ENCODE measurements around the gene AMY1C.
"Not testable (repeated sequence)": the region's sequence is repeated elsewhere in the genome, so short reads cannot be mapped to it uniquely, and the experiment has no call there.

The AMY1C gene

DNA sequence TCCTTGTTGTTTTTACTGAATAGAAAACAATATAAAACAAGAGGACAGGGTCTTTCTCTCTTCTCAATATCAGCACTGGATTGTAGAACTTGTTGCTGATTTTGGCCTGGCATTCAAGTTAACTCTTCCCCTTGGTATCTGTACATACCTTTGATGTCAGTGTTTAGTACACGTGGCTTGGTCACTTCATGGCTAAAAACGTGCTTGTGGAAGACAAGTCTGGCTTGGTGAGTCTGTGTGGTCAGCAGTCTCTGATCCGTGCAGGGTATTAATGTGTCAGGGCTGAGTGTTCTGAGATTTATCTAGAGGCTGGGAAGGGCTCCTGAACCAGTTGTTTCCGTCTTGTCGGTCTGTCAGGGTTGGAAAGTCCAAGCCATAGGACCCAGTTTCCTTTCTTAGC, at the start of gene AMY1C:
AMY1C (plus strand) TSS at position 301 of the 400 bp plus-strand sequence. CDS start 572 bp downstream, outside the sequence.
- not testable (repeated sequence) for DNase-seq (ENCODE audit: low read depth in 1 of 2, low spot score in 1 of 2)

DNA sequence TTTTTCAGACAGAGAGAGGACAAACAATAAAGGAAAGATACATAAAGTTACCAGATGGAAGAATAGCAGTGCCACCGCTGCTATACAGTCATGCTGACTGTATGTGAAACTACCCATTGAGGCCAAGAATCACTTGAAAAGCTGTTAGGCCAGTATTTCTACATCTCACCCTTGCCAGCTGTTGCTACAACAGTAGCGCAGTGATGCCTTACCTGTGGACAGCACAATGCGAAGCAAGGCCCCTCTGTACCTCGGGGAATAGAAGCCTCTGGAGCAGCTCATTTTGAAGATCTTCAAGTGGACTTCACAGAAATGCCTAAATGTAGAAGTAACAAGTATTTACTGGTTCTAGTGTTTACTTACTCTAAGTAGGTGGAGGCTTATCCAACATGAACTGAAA, 49.0 kb upstream of the AMY1C start:
- DNase-seq (ENCODE audit: low read depth in 1 of 2, low spot score in 1 of 2) = not testable (repeated sequence)

DNA sequence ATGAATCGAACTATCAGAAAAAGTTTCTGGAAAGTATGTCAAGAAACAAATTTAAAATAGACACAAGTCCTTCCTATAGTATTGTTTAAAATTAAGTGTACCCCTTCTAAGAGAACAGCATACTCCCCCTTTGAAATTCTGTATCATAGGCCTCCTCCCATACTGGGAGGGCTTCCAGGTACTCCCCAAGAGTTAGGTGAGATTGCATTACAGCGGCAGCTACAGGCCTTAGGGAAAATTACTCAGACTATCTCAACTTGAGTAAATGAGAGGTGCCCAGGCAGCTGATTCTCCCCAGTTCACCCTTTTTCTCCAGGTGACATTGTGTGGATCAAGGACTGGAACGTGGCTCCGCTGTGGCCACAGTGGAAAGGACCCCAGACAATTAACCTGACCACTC, 48.4 kb upstream of the AMY1C start:
- not testable (repeated sequence) for DNase-seq (ENCODE audit: low read depth in 1 of 2, low spot score in 1 of 2)

GRCh38 chr1:103707670-103708069, 42.0 kb upstream of the AMY1C start:
- DNase-seq (ENCODE audit: low read depth in 1 of 2, low spot score in 1 of 2) = not testable (repeated sequence)

- not testable (repeated sequence) for DNase-seq (ENCODE audit: low read depth in 1 of 2, low spot score in 1 of 2)
Observed at GRCh38 chr1:103710381-103710780, 39.3 kb upstream of the AMY1C start.

- DNase-seq (ENCODE audit: low read depth in 1 of 2, low spot score in 1 of 2) = not testable (repeated sequence)
Observed at GRCh38 chr1:103717404-103717803, 32.3 kb upstream of the AMY1C start.

- DNase-seq (ENCODE audit: low read depth in 1 of 2, low spot score in 1 of 2) = not testable (repeated sequence)
Observed at GRCh38 chr1:103721473-103721872, 28.2 kb upstream of the AMY1C start.

DNA sequence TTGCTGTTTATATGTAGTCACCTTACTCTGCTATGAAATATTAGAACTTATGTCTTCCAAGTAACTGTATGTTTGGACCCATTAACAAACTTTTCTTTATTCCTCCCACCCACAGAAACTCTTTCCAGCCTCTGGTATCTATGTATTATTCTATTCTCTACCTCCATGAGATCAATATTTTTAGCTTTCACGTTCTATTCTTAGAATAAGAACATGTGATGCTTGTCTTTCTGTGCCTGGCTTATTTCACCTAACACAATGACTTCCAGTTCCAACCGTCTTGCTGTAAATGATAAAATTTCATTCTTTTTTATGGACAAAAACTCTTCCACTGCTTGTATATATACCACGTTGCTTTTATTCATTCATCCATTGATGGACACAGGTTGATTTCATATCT, 14.4 kb upstream of the AMY1C start:
- not testable (repeated sequence) for DNase-seq (ENCODE audit: low read depth in 1 of 2, low spot score in 1 of 2)

- not testable (repeated sequence) for DNase-seq (ENCODE audit: low read depth in 1 of 2, low spot score in 1 of 2)
Observed at GRCh38 chr1:103738031-103738430, 11.7 kb upstream of the AMY1C start.

DNA sequence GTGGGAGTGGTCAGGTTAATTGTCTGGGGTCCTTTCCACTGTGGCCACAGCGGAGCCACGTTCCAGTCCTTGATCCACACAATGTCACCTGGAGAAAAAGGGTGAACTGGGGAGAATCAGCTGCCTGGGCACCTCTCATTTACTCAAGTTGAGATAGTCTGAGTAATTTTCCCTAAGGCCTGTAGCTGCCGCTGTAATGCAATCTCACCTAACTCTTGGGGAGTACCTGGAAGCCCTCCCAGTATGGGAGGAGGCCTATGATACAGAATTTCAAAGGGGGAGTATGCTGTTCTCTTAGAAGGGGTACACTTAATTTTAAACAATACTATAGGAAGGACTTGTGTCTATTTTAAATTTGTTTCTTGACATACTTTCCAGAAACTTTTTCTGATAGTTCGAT, 5.2 kb upstream of the AMY1C start:
- not testable (repeated sequence) for DNase-seq (ENCODE audit: low read depth in 1 of 2, low spot score in 1 of 2)

GRCh38 chr1:103745040-103745439, 4.7 kb upstream of the AMY1C start:
- DNase-seq (ENCODE audit: low read depth in 1 of 2, low spot score in 1 of 2) = not testable (repeated sequence)

GRCh38 chr1:103748273-103748672, 1.4 kb upstream of the AMY1C start:
- DNase-seq (ENCODE audit: low read depth in 1 of 2, low spot score in 1 of 2) = not testable (repeated sequence)

GRCh38 chr1:103761896-103762295, 12.2 kb downstream of the AMY1C start:
- DNase-seq (ENCODE audit: low read depth in 1 of 2, low spot score in 1 of 2) = no peak

DNA sequence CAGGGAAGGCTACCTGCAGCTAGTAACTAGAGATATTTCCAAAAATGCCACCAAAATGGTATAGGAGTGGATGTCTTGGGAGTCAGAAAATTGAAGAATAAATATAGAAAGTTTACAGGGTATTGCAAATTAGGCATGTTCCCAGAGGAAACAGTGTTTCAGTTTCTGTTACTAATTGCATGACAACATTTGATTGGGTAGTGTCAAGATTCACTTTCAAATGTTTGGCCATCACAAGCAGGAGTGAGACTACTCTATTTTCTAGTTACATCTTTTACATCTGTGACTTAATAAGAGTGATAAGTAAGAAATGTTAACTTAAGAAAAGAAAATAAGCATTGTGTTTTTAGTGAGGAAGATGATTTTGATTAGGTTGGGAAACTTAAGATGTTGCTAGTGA, 30.2 kb downstream of the AMY1C start:
- no peak for DNase-seq (ENCODE audit: low read depth in 1 of 2, low spot score in 1 of 2)

GRCh38 chr1:103783944-103784377, 34.3 kb downstream of the AMY1C start:
- no peak for DNase-seq (ENCODE audit: low read depth in 1 of 2, low spot score in 1 of 2)

GRCh38 chr1:103788377-103788776, 38.7 kb downstream of the AMY1C start:
- DNase-seq (ENCODE audit: low read depth in 1 of 2, low spot score in 1 of 2) = no peak

DNA sequence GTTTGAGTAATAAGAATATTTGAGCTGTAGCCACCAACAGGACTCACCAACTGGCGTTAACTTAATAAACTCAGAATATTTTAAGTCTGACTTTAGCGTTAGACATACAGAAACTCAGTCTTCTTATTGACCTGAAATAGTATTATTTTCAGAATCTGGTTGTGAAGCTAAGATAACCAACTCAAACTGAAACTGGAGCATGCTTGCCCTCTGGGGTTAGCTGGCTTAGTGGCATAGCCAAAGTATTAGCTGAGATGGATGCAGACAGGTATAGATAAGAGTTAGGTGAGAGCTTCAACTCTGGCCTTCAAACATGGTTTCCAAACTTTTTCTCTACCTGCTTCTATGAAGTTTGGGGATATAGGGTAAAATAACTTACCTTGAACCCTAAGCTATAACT, 40.5 kb downstream of the AMY1C start:
- DNase-seq (ENCODE audit: low read depth in 1 of 2, low spot score in 1 of 2) = no peak

Data from activated T-helper 1 cell treated with anti-CD3 and anti-CD28 coated beads, Interleukin-2, amount 50 U/mL, for 16 hours (primary cell).